ENCODE measurements around the gene DDX10. TPM values are rescaled to one million over a fixed set of nuclear protein-coding genes. Genes with fewer than 3 reads are reported as not detected.

Gene DDX10
- total and polyA plus RNA-seq, 9 of the 15 experiments (the other 6 are each of a cell fraction or from before 2014, with no cell fraction given), result 33.9 to 94.6 (median 50.7) TPM

DNA sequence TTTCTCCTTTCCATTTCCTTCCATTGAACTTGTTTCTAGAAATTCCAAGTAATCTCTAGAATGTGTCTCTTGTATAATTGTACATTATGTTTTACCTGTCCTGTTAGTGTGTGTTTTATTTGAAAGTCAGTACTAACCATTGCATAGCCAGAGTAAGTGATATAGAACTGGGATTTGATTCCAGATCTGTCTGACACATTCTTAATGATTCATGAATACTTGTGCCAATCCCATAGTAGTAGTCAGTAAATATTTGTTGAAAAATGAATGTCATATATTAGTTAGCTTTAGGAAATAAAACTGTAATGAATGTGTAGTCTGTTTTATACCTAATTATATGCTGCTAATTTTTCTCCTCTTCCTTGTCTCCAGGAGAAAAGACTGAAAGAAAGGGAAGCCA lies 186.9 kb downstream of the DDX10 start (continued):
- TF ChIP-seq CXXC5 (CRISPR knock-in tag; IDR thresholded peaks at IDR 0.05) (no peak), STAG1 (CRISPR knock-in tag; IDR thresholded peaks at IDR 0.05; ENCODE audit: borderline replicate concordance) (no peak)

GRCh38 chr11:108852701-108853100 lies 187.8 kb downstream of the DDX10 start:
- in situ Hi-C loops (cut with MboI) (no loop called here), intact Hi-C loops (cut with micrococcal nuclease) (no loop called here)
- no TSS peak for BruUV-seq (replicated peaks)
- WGBS (ENCODE audit: insufficient coverage, low coverage, missing lambda C conversion rate), result 82% methylated on average over 1 of the region's 1 CpG
- Histone ChIP-seq H3K9ac (ENCODE audit: insufficient read depth in 1 of 2, low read depth in 2 of 2, low read length in 2 of 2) (no peak overlapping the region), H3K4me3 (no peak overlapping the region), H3K4me2 (ENCODE audit: insufficient read depth, low read length) (no peak overlapping the region), H2AFZ (ENCODE audit: low read depth, low read length) (no peak overlapping the region), H3K4me1 (replicated peaks in 1 of 2; ENCODE audit: control insufficient read depth in 2 of 2, insufficient read depth in 2 of 2, low read length in 2 of 2) (no peaks in the 10 kb centered on the region), H3K27me3 (ENCODE audit: control insufficient read depth in 2 of 2, insufficient read depth in 2 of 2, low read length in 2 of 2) (no peaks in the 10 kb centered on the region), H3K27ac (ENCODE audit: extremely low read depth, low read depth, low read length) (no peak overlapping the region), H3K79me2 (ENCODE audit: control insufficient read depth, insufficient read depth, low read length) (no peaks in the 10 kb centered on the region), H4K20me1 (replicated peaks; ENCODE audit: control insufficient read depth, insufficient read depth, low read length) (no peaks in the 10 kb centered on the region), H3K9me3 (replicated peaks; ENCODE audit: control insufficient read depth, insufficient read depth, low read depth, low read length) (no peaks in the 10 kb centered on the region), H3K9me1 (ENCODE audit: control insufficient read depth, insufficient read depth, low read length) (no peaks in the 10 kb centered on the region), H3K36me3 (ENCODE audit: control insufficient read depth, insufficient read depth, low read length) (peaks cover 14% of the 10 kb centered on the region)
- TF ChIP-seq CBX5 (IDR thresholded peaks at IDR 0.05; ENCODE audit: borderline replicate concordance, low read depth), result no peak
- no peak for TF ChIP-seq GTF2E2 (tag; IDR thresholded peaks at IDR 0.05)
- no peak for TF ChIP-seq NCOA2 (IDR thresholded peaks at IDR 0.05; ENCODE audit: partially characterized antibody in 2 of 2)
- no peak for TF ChIP-seq PTBP1 (IDR thresholded peaks at IDR 0.05; ENCODE audit: low read depth, low read length)
- TF ChIP-seq SNIP1 (IDR thresholded peaks at IDR 0.05; ENCODE audit: low read depth), result no peak
- TF ChIP-seq FOXA3 (CRISPR knock-in tag; conservative IDR thresholded peaks at IDR 0.05 in 1 of 2, IDR thresholded peaks at IDR 0.05 in 1 of 2), result no peak
- no peak for TF ChIP-seq SAFB (IDR thresholded peaks at IDR 0.05; ENCODE audit: borderline replicate concordance, low read depth, low read length)
- TF ChIP-seq ARID2 (IDR thresholded peaks at IDR 0.05), result no peak
- POLR2A ChIA-PET, result interaction anchor here (1.0 kb wide), 1 partner anchor 1087 kb away, joined by 3 read pairs; no protein-coding TSS in a partner anchor
- DNase-seq (ENCODE audit: extremely low read depth in 1 of 4, low spot score in 3 of 4) (no peak), FAIRE-seq (no peak), ATAC-seq (no peak)
- CTCF ChIA-PET (ENCODE audit: low intra/inter-chr PET ratio), result no interaction called here
